ENCODE data around the gene C2CD3.

C2CD3 gene

DNA sequence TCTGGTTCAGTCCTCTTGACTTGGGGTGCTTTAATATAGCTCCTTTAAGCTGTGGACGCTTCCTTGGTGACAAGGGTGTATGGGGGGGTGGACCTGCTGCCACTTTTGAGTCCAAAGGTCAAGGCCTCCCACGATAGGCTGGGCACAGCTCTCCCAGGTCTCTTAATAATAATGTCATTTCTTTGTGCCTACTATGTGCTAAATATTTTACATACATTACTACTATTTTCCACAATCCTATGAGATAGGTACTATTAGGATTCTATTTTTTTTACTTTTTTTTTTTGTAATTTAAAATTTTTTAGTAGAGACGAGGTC lies 161.6 kb downstream of the C2CD3 start:
- no peak overlapping the region for H3K4me2 ChIP-seq
- H3K36me3 ChIP-seq (ENCODE audit: insufficient read depth), result no peaks in the 10 kb centered on the region
- H3K9ac ChIP-seq, result no peak overlapping the region
- TF ChIP-seq, protein P1, sequence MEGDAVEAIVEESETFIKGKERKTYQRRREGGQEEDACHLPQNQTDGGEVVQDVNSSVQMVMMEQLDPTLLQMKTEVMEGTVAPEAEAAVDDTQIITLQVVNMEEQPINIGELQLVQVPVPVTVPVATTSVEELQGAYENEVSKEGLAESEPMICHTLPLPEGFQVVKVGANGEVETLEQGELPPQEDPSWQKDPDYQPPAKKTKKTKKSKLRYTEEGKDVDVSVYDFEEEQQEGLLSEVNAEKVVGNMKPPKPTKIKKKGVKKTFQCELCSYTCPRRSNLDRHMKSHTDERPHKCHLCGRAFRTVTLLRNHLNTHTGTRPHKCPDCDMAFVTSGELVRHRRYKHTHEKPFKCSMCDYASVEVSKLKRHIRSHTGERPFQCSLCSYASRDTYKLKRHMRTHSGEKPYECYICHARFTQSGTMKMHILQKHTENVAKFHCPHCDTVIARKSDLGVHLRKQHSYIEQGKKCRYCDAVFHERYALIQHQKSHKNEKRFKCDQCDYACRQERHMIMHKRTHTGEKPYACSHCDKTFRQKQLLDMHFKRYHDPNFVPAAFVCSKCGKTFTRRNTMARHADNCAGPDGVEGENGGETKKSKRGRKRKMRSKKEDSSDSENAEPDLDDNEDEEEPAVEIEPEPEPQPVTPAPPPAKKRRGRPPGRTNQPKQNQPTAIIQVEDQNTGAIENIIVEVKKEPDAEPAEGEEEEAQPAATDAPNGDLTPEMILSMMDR (conservative IDR thresholded peaks at IDR 0.05; ENCODE audit: low read depth, low read length), result no peak
- H3K79me2 ChIP-seq (ENCODE audit: insufficient read depth, low read depth), result no peaks in the 10 kb centered on the region
- H4K20me1 ChIP-seq (ENCODE audit: insufficient read depth), result no peaks in the 10 kb centered on the region
- no peaks in the 10 kb centered on the region for H3K27me3 ChIP-seq (ENCODE audit: insufficient read depth, low read depth)
- H3K4me1 ChIP-seq (ENCODE audit: low read depth, poor library complexity, severe bottlenecking), result no peaks in the 10 kb centered on the region
- no peak overlapping the region for H2AFZ ChIP-seq (ENCODE audit: low read depth)
- no peak overlapping the region for H3K27ac ChIP-seq
- H3K4me3 ChIP-seq (IDR thresholded peaks at IDR 0.05; ENCODE audit: insufficient read depth, low read depth, low read length), result no peak overlapping the region

- no peaks in the 10 kb centered on the region for H3K79me2 ChIP-seq (ENCODE audit: insufficient read depth, low read depth)
- TF ChIP-seq, protein P1 (conservative IDR thresholded peaks at IDR 0.05; ENCODE audit: low read depth, low read length), result no peak
- H3K4me2 ChIP-seq, result no peak within 1 kb of the TSS
- no peaks in the 10 kb centered on the region for H4K20me1 ChIP-seq (ENCODE audit: insufficient read depth)
- H3K27ac ChIP-seq, result no peak within 1 kb of the TSS
- no peak within 1 kb of the TSS for H3K9ac ChIP-seq
- H3K4me3 ChIP-seq (IDR thresholded peaks at IDR 0.05; ENCODE audit: insufficient read depth, low read depth, low read length), result no peak within 1 kb of the TSS
- H3K4me1 ChIP-seq (ENCODE audit: low read depth, poor library complexity, severe bottlenecking), result no peaks in the 10 kb centered on the region
- no peaks in the 10 kb centered on the region for H3K27me3 ChIP-seq (ENCODE audit: insufficient read depth, low read depth)
- no peaks in the 10 kb centered on the region for H3K36me3 ChIP-seq (ENCODE audit: insufficient read depth)
- no peak within 1 kb of the TSS for H2AFZ ChIP-seq (ENCODE audit: low read depth)
Observed at GRCh38 chr11:74008373-74009229, 162.2 kb downstream of the C2CD3 start, which contains the start of gene UCP3. Gene UCP3 (minus strand): TSS chr11:74009085. CDS start chr11:74007042, 2,043 bp downstream.

DNA sequence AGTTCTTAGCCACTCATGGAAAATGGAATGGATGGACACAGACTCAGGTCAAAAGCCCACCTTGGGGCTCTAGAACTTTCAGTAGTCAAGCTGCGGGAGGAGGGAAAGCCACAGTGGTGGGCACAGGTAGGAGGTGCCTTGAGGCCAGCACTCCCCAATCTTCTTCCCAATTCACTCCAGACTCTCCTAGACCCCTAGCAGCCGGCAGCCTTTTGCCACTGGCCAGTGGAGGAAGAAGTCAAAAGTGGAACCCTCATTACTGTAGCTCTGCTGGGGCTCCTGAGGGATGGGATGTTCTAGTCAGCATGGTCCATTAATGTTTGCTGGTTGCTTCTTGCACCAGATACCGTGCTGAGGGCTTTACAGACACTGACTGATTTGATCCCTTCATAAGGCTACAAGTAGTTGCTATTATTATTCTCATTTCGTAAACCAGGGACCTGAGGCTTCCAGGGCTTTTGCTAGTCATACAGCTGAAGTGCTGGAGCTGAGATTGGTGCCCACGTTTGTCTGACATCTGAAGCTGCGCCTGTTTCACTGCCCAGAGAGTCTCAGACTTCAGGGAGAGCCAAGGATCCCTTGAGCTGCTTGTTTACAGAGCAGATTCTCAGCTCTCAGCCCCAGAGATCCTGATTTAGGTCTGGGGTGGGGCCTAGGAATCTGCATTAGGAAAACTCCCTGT lies 163.0 kb downstream of the C2CD3 start:
- Histone ChIP-seq H4K20me1 (ENCODE audit: insufficient read depth) (no peaks in the 10 kb centered on the region), H3K4me1 (ENCODE audit: low read depth, poor library complexity, severe bottlenecking) (no peaks in the 10 kb centered on the region), H3K79me2 (ENCODE audit: insufficient read depth, low read depth) (no peaks in the 10 kb centered on the region), H3K27me3 (ENCODE audit: insufficient read depth, low read depth) (no peaks in the 10 kb centered on the region), H3K27ac (no peak overlapping the region), H3K9ac (no peak overlapping the region), H3K36me3 (ENCODE audit: insufficient read depth) (no peaks in the 10 kb centered on the region), H3K4me2 (no peak overlapping the region), H3K4me3 (IDR thresholded peaks at IDR 0.05; ENCODE audit: insufficient read depth, low read depth, low read length) (no peak overlapping the region), H2AFZ (ENCODE audit: low read depth) (no peak overlapping the region)
- TF ChIP-seq, protein P1 (conservative IDR thresholded peaks at IDR 0.05; ENCODE audit: low read depth, low read length), result no peak

DNA sequence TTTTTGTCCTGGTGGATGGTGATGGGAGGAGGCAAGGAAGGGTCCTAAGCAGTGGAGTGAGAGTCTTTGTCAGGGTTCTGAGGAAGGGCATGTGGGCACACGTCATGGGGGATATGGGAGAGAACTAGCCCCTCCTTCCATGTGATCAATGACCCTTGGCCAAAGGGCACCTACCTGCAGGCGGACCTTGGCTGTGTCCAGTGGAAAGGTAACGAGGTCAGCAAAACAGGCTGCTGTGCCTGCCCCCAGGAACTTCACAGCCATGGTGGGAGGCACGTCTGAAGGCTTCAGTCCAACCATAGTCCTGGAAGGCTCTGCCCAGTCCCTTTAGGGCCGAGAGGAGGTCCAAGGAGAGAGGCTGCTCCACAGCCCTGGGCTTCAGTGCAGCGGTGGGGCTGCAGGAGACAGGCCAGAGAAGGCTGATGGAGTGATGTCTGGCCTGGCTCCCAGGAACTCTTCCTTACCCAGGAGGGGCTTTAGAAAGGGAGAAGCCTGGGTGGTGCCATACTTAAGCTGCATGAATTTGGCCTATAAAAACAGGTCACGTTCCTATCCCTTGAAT lies 164.0 kb downstream of the C2CD3 start:
- H2AFZ ChIP-seq (ENCODE audit: low read depth), result no peak overlapping the region
- H3K4me3 ChIP-seq (IDR thresholded peaks at IDR 0.05; ENCODE audit: insufficient read depth, low read depth, low read length), result no peak overlapping the region
- H4K20me1 ChIP-seq (ENCODE audit: insufficient read depth), result no peaks in the 10 kb centered on the region
- H3K4me2 ChIP-seq, result no peak overlapping the region
- H3K79me2 ChIP-seq (ENCODE audit: insufficient read depth, low read depth), result no peaks in the 10 kb centered on the region
- no peaks in the 10 kb centered on the region for H3K4me1 ChIP-seq (ENCODE audit: low read depth, poor library complexity, severe bottlenecking)
- TF ChIP-seq, protein P1 (conservative IDR thresholded peaks at IDR 0.05; ENCODE audit: low read depth, low read length), result no peak
- H3K9ac ChIP-seq, result no peak overlapping the region
- H3K27ac ChIP-seq, result no peak overlapping the region
- H3K27me3 ChIP-seq (ENCODE audit: insufficient read depth, low read depth), result no peaks in the 10 kb centered on the region
- no peaks in the 10 kb centered on the region for H3K36me3 ChIP-seq (ENCODE audit: insufficient read depth)

All from KMS-11 (cell line).